GM12875 (cell line): ENCODE measurements around the gene PTPRD.
"Not testable (repeated sequence)": the region's sequence is repeated elsewhere in the genome, so short reads cannot be mapped to it uniquely, and the experiment has no call there.

Experiments used
- H3K4me3 ChIP-seq: one replicate; pipeline ENCODE4 v1.5.1; 2011; ENCODE audit warnings: low read depth, low read length, control low read depth
- CTCF ChIP-seq: IDR thresholded peaks from 2 replicates; pipeline ENCODE4 v1.5.1; 2011; ENCODE audit warnings: low read depth, mild to moderate bottlenecking, control low read depth, inconsistent platforms, low read length, moderate library complexity, borderline replicate concordance; ENCODE audit not compliant: insufficient read depth

The PTPRD gene

GRCh38 chr9:10512144-10512543, 100.7 kb downstream of the PTPRD start:
- H3K4me3 ChIP-seq = no peak overlapping the region
- no peak for TF ChIP-seq CTCF

- TF ChIP-seq CTCF = no peak
- no peak overlapping the region for H3K4me3 ChIP-seq
Measured at GRCh38 chr9:10488937-10489336, 123.9 kb downstream of the PTPRD start.

GRCh38 chr9:10479172-10479571, 133.6 kb downstream of the PTPRD start:
- no peak overlapping the region for H3K4me3 ChIP-seq
- TF ChIP-seq CTCF = 0 out of 2 replicates have a peak, but pooled peaks have one; percentile 11

- H3K4me3 ChIP-seq = not testable (repeated sequence)
Measured at GRCh38 chr9:10449201-10449617, 163.6 kb downstream of the PTPRD start.

DNA sequence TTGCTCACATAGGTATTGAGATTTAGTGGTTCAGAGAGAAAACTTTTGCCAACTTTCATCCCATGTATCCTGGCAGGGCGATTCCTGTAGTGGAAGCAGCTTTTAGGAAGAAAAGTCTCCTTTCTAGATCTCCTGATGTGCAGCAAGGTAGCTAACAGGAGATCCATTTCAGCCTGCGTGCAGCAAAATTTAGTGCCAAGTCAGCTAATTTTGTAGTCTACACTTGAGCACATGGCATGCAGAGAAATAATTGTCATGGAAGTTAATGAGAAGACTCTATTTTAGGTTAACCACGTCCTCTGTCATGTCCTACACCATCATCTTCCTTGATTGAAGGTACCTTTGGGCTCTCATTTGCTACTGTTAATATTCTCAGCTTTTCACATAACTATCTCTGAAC, 165.8 kb downstream of the PTPRD start:
- TF ChIP-seq CTCF = no peak
- no peak overlapping the region for H3K4me3 ChIP-seq

DNA sequence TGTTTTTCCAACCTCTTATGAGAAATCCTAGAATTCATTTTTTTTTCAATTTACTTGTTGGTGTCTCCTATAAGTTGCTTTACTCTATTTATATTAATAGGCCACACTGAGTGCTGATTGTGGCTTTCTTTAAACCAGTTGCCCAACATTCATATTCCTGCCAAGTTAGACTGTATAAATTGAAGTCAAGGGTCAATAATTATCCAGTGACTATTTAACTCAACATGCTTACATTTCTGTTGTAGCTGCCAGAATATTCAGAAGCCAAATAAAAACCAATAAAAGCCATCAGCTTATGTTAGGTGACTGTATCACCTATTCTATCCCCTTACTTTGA, 169.0 kb downstream of the PTPRD start:
- TF ChIP-seq CTCF = no peak

DNA sequence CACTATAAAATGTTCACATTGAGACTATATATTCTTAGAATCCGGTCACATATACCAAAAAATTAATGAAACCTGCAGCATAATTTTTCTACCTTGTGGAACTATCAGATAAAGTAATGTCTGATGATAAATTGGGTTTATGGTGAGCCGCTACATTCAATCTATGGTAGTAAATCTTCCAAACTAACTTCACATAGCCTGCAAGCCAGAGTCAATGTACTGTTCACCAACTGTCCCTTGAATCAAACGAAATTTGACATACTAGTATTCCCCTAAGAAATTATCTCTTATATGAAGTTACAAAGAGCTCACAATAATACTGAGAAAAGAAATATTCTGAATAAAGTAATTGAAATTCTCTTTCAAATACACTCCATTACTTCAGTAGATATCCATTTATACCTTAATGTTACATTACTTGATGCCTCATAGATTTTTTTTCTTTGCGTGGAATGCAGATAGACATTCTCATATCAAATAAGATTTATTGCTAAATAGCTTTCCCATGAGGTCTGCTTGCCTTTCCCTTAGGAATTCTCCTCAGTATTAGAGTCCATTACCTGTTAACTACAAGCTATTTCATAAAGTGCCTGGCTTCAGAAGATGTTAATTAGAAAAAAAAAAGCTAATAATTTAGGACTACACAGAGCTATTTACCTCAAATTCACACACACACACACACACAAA, 169.5 kb downstream of the PTPRD start:
- TF ChIP-seq CTCF = no peak
- no peak overlapping the region for H3K4me3 ChIP-seq

More for the DNA sequence above, 169.0 kb downstream of the PTPRD start:
- H3K4me3 ChIP-seq = no peak overlapping the region
